ENCODE measurements around the gene C16orf74. TPM values are rescaled to one million over a fixed set of nuclear protein-coding genes. Genes with fewer than 3 reads are reported as not detected.
A peak's percentile ranks its signal among the peaks of the same experiment; 100 is the strongest.

The C16orf74 gene
- total RNA-seq, 1 donor from 2014 or later: 1.6 TPM

DNA sequence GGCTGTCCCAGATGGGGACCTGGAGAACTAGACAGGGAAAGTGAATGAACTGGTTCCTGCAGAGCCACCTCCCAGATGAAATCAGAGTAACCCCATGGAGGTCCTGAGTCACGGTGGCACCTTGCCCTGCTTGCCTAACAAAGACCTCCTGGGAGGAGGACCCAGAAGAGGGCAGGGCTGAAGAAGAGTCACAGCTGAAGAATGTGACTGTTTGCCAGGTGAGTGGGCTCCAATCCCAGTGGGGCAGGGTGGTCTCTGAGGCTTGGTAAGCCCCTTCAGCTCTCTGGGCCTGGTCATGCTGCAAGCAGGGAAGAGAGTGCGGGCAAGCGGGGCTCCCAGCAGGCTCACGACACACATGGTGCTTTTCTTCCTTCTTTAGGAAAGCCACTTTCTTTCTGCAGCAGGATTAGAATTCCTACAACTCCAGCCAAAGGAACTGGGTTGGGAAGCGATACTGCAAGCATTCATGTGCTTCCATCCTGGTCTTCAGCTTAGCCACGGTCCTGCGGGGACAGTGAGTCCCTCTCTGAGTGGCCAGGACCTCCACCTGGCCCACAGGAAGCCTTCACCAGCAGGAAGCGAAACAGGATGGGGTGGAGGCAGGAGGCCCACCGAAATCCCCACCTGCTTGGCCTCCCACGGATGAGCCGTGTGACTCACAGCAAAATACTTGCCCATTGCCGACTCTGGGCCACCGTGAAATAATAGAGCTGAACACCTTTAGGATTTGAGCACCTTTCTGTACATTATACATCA, 4.3 kb downstream of the C16orf74 start:
- DNase-seq: no peak

- DNase-seq: no peak
These were observed 11.8 kb downstream of the C16orf74 start for GRCh38 chr16:85738923-85739715.

DNA sequence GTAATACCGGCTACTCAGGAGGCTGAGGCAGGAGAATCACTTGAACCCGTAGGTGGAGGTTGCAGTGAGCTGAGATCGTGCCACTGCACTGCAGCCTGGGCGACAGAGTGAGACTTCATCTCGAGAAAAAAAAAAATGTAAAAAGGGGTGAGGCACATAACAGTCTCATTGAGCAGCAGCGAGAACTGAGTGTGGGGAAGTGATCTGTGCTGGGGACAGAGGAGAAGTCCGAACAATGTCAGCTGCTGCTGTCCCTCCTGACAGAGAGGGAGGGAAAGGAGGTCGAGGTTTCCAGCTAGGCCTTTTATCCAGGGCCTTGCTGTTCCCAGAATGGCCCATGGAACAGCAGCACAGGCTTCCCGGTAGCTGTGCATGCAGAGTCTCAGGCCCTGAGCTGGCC, 14.0 kb downstream of the C16orf74 start:
- DNase-seq: no peak

DNA sequence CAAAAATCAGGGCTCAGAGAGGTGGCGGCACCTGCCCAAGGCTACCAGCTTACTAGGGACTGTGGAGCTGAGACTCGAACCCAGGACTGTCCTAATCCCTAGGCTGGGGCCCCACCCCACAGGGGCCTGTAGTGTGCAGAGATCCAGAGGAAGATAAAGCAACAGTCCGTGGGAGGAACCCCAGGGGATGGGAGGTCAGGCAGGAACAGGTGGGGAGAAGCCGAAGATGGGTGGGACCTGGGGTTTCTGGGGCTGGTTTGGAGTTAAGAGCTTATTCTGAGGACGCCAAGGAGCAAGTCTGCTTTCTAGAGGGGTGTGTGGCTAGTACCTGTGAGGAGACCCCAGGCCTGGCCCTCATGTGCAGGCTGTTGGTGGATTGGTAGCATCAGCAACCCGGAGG, 14.9 kb downstream of the C16orf74 start:
- no peak for DNase-seq

DNA sequence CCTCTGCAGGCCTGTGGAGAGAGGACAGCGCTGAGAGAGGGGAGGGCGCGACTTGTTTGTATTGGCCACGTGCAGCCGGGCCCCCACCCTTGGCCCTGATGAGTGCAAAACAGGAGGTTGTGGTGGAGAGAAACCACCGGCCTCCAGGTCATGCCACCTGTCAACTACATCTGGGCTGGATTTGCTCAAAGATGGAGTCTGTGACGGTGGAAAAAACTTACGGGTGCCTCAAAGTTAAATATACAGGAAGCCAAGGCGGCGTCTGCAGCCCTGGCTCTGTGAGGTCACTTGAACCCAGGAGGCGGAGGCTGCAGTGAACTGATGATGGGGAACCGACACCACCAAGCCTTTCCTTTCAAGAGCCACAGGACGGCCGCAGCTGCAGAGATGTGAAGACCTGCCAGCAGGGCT, 15.7 kb downstream of the C16orf74 start:
- DNase-seq: no peak

DNA sequence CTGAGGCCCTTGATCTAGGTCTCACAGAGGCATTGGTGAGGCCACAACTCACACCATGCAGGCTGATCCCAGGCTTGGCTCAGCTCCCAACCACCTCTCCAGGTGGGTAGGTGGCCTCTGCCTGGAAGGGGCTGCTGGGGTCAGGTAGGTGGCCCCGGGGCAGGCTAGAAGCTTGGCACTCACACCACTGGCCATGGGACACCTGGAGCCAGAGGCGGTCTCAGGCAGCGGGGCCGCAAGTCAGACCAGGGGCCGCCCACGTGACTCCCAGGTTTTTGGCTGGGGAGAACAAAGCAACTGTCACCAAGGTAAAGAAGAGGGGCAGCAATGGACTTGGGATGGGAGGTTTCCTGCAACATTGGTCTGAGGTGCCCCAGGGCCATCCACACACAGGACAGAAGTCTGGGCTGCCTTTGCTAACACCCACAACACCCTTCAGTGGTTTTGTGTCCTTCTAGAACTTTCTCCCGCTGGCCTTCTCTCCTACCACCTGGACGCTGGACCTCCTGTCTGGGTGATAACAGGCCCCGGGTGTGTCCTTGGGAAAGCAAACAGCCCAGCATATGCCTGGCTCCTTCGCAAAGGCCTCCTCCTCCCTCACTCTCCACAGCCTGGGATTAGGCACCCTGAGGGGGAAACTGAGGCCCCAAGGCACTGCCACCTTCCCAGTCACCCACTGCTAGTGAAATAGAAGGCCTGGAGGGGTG, 16.4 kb downstream of the C16orf74 start:
- no peak for DNase-seq

GRCh38 chr16:85733839-85734170, 17.1 kb downstream of the C16orf74 start:
- no peak for DNase-seq

GRCh38 chr16:85733155-85733838, 17.6 kb downstream of the C16orf74 start:
- DNase-seq: no peak

- no peak for DNase-seq
These were observed 19.7 kb downstream of the C16orf74 start for GRCh38 chr16:85731179-85731578.

- DNase-seq: no peak
These were observed 20.8 kb downstream of the C16orf74 start for GRCh38 chr16:85730186-85730465.

DNA sequence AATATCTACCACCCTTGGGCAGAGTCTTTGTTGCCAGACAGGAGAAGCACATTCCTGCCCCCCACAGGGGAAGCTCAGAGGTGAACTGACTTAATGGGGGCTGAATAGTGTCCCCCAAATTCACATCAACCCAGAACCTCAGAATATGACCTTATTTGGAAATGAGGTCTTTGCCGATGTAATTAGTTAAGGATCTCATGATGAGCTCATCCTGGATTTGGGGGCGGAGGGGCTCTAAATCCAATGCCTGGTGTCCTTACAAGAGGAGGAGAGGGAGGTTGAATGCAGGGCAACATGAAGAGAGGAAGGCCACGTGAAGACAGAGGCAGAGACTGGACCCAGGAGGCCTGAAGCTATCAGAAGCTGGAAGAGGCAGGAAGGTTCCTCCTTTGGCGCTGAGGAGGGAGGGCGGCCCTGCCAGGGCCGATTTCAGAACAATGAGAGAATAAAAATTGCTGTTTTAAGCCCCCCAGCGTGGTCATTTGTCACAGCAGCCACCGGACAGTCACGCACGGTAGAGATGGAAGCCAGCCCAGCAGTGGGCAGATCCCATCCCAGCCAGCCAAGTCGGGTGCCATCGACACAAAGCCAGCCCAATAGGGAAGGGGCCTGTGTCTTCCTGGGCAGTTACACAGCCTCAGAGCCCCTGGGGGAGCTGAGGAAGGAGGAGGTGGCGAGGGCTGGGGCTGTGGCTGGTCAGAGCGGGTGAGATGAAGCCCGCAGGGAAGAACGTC, 21.3 kb downstream of the C16orf74 start:
- DNase-seq: no peak

DNA sequence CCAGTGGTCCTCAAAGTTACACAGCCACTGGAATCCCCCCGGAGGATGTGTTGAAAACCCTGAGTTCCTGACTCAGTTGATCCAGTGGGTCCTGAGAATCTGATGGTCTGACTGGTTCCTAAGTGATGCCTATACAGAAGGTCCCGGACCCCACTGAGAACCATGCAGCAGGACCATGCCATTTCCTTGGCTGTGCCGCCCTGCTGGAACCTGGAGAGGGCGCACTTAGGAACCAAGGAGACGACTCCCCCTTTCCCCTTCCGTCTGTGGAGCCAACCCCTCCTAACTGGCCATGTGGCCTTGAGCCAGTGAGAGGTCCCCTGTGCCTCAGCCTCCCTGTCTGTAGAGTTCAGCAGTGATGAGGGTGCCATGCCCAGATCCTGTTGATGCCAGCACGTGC, 22.0 kb downstream of the C16orf74 start:
- DNase-seq: no peak

GRCh38 chr16:85724936-85725335, 26.0 kb downstream of the C16orf74 start:
- DNase-seq: no peak

GRCh38 chr16:85724126-85724879, 26.6 kb downstream of the C16orf74 start:
- DNase-seq: no peak

GRCh38 chr16:85722128-85722893, 28.6 kb downstream of the C16orf74 start:
- no peak for DNase-seq

DNA sequence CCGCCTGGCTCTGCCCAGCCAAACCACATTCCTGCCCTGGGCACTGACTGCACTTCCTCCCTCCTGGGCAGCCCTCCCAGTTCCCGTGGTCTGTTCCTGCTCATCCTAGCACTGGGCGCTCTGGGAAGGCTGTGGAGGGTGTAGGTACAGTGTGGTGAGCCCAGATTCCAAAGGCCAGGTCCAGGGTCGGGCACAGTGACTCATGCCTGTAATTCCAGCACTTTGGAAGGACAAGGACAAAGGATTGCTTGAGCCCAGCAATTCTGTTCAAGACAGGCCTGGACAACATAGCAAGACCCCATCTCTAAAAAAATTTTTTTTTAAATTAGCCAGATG, 30.6 kb downstream of the C16orf74 start:
- DNase-seq: no peak

DNA sequence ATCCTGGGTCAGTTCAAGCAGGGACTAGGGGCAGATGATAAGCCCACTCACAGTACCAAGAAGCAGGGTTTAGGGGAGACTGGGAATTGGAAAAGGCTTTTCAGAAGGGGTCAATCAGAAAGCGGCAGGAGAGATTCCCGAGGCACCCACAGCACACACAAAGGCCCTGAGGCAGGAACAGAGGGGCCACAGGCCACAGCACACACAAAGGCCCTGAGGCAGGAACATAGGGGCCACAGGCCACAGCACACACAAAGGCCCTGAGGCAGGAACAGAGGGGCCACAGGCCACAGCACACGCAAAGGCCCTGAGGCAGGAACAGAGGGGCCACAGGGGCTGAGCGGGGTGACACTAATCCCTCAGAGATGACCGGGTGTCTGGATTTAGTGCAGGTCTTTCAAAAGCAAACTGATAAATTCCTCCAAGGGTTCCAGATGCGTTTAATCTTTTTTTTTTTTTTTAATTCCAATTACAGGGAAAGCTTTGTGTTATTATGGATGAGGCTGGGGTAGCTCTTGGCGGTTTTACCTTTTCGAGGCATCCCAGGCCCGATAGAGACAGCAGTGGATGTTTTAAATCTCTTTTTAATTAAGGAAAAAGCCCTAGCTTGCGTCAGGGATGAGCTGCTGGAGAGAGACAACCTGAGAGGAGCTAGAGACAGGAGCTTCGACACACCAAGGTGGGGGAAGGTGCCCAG, 31.1 kb downstream of the C16orf74 start:
- DNase-seq: no peak

DNA sequence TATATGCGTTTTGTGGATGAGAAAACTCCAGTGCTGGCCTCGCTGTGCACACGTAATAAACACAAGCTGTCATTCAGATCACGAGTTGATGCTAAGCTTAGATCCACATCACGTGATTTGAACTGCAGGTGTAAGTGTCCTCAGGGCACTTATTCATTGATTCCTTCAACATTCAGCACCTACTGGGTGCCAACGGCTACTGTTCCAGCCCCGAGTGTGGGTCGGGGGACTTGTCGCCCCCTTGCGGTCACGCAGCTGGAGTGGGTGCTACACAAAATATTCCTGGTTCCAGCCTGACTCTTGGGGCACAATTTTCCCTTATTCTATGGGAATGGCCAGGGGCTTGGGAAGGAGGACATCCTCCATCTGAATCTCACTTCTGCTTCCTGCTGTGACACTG, 32.2 kb downstream of the C16orf74 start:
- DNase-seq: no peak

GRCh38 chr16:85718153-85718477, 32.8 kb downstream of the C16orf74 start:
- DNase-seq: no peak

- peak; percentile 22 for DNase-seq
These were observed 33.3 kb downstream of the C16orf74 start for GRCh38 chr16:85717393-85718152.
